Left renal cortex interstitium (tissue), 4 donors: ENCODE measurements around the gene SLC43A3. TPM values are rescaled to one million over a fixed set of nuclear protein-coding genes. Genes with fewer than 3 reads are reported as not detected.
"Not testable (repeated sequence)": the region's sequence is repeated elsewhere in the genome, so short reads cannot be mapped to it uniquely, and the experiment has no call there.

Source experiments
- DNase-seq, 4 donors: peaks; one replicate each; pipeline ENCODE4 v3.0.0-alpha.2; 2013; ENCODE audit warnings: low read depth in 4 of 4, low spot score in 2 of 4, missing footprints in 1 of 4
- polyA plus RNA-seq, 4 donors: library from polyadenylated mRNA; unstranded; fragments of 120-200 nt; gene quantifications; one replicate each; pipeline ENCODE4 v1.2.1, GENCODE V29; 2013; ENCODE audit not compliant: insufficient read length in 4 of 4

Gene SLC43A3
- polyA plus RNA-seq, 4 donors, result 19.8 to 24.7 (median 22.7) TPM

- not testable (repeated sequence) for DNase-seq
These were observed 65.5 kb downstream of the SLC43A3 start for GRCh38 chr11:57361420-57361819.

- no peak for DNase-seq
These were observed 65.9 kb downstream of the SLC43A3 start for GRCh38 chr11:57360991-57361390.

- no peak for DNase-seq
These were observed 66.8 kb downstream of the SLC43A3 start for GRCh38 chr11:57359896-57360690.

DNA sequence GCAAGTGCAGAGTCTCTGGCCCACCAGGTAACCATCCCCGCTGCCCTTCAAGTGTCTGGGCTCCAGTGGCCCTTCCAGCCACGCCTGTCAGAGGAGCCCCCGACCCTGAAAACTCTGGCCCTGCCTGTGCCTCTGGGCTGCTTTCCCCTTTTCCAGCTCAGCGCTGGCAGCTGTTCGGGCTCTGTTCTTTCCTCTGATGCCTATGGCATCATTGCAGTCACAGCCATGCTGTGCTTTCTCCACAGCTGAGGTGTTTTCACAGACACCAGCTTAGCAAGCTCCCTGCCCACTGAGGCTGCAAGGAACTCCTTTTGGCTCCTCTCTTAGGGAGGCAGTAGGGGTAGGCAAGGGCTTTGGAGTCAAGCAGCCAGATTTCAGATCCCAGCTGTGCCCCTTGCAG lies 67.5 kb downstream of the SLC43A3 start:
- DNase-seq, result no peak

DNA sequence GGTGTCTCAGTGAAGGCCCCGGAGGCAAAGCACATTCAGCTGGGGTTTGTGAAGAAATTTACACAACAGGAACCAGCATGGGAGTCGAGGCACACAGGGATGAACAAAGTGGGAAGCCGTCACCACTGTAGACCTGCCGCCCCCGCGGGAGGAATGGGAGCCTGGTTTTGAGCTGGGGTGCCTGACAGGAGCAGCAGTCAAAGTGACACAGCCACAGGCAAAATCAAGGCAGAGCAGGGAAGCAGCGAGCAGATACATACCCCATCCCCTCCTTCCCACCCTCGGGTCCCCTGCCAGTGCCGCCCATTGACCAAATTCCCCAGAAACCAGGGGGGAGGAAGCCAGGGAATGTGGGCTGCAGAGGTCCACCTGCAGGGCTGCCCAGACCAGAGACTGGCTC lies 67.9 kb downstream of the SLC43A3 start:
- no peak for DNase-seq

DNA sequence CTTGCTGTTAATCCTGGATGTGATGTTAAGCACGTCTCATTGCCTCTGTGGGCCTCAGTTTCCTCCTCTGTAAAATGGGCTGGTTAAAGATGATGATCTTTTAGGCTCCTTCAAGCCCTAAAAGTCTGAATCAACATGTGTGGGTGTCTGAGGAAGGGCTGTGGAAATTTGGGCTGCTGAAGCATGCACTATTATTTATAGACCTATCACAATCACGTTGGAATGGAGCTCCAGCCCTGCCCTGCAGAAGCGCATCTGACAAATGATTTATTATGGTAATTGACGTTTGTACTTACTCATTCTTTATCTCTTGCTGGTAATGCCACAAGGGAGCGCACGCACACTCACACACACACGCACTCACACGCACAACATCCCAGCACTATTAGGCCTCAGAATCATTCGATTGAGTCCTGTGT lies 68.4 kb downstream of the SLC43A3 start:
- DNase-seq, result no peak

DNA sequence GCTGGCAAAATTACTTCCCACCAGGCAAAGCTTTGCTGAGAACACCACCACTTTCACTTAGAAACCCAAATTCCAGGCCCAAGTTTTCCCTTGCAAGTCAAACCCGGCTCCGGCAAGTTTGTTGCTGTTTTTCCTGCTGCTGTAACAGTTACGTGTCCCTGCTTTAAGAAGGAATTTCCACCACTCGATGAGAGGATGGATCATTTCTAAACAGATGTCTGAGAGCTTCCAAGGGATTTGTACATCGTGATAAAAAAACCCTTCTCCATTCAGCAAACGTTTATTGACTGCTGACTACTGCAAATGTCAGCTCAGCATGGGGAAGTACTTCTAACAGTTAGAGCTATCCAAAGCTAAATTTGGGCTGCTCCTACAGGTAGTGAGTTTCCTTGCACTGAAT lies 69.1 kb downstream of the SLC43A3 start:
- DNase-seq, result no peak

DNA sequence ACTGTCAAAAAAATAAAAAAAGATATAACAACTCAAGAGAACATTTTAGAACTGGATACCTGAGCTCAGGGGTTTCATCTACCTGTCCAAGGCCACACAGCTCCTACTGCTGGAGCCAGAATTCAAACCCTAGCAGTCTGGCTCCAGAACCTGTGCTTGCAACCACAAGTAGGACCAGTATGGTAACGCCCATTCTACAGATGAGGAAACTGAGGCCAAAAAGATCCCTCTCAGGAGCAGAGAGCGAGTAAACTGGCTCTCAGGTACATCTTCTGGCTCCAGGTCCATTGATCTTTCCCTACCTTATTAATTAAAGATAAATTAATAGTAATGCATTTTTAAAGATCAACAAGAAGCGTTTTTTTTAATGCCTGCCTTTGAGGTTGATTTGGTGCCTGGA lies 69.6 kb downstream of the SLC43A3 start:
- DNase-seq, result no peak

Other genes with a start within 250 kb of the SLC43A3 start
- 1 to 10 TPM; 4.9 to 5.7 (median 5.5) TPM for gene LRRC55, start 245.2 kb downstream of the SLC43A3 start, polyA plus RNA-seq
- 100 to 1,000 TPM in 1 of 4 donors, 10 to 100 TPM in 3; 76.7 to 107 (median 94.6) TPM for gene APLNR, start 189.9 kb downstream of the SLC43A3 start, polyA plus RNA-seq
- gene TNKS1BP1, start 102.2 kb downstream of the SLC43A3 start, polyA plus RNA-seq, result 10 to 100 TPM; 65.8 to 74.5 (median 68.7) TPM
- gene SSRP1, start 91.2 kb downstream of the SLC43A3 start, polyA plus RNA-seq, result 100 to 1,000 TPM; 169 to 189 (median 183) TPM
- under 1 TPM; 0.46 to 0.85 (median 0.70) TPM for gene P2RX3, start 88.8 kb downstream of the SLC43A3 start, polyA plus RNA-seq
- gene PRG3, start 46.0 kb downstream of the SLC43A3 start, polyA plus RNA-seq, result 1 to 10 TPM in 1 of 4 donors, under 1 TPM in 3; 0.21 to 1.2 (median 0.69) TPM
- gene PRG2, start 36.5 kb downstream of the SLC43A3 start, polyA plus RNA-seq, result 1 to 10 TPM in 2 of 4 donors, under 1 TPM in 2; 0.22 to 3.1 (median 1.1) TPM
- gene RTN4RL2, start 33.4 kb upstream of the SLC43A3 start, polyA plus RNA-seq, result 1 to 10 TPM; 3.0 to 3.9 (median 3.2) TPM
- gene SLC43A1, start 88.6 kb upstream of the SLC43A3 start, polyA plus RNA-seq, result 1 to 10 TPM; 6.7 to 8.8 (median 7.0) TPM
- 10 to 100 TPM; 45.8 to 59.3 (median 52.2) TPM for gene TIMM10, start 103.6 kb upstream of the SLC43A3 start, polyA plus RNA-seq
- gene SMTNL1, start 110.5 kb upstream of the SLC43A3 start, polyA plus RNA-seq, result under 1 TPM; 0.11 to 0.46 (median 0.22) TPM
- 10 to 100 TPM; 32.3 to 47.6 (median 44.0) TPM for gene UBE2L6, start 140.6 kb upstream of the SLC43A3 start, polyA plus RNA-seq
- gene SERPING1, start 170.6 kb upstream of the SLC43A3 start, polyA plus RNA-seq, result 100 to 1,000 TPM; 145 to 174 (median 160) TPM
- gene YPEL4, start 222.8 kb upstream of the SLC43A3 start, polyA plus RNA-seq, result 1 to 10 TPM; 1.6 to 5.6 (median 3.2) TPM
- gene CLP1, start 230.6 kb upstream of the SLC43A3 start, polyA plus RNA-seq, result 10 to 100 TPM; 13.5 to 17.8 (median 15.6) TPM
- gene ZDHHC5, start 241.0 kb upstream of the SLC43A3 start, polyA plus RNA-seq, result 10 to 100 TPM; 50.0 to 55.6 (median 53.0) TPM